Measurements from ENCODE around the gene BLM. TPM values are rescaled to one million over a fixed set of nuclear protein-coding genes. Genes with fewer than 3 reads are reported as not detected.

The BLM gene
- total RNA-seq, 4 donors from 2014 or later, result 11.6 to 18.2 (median 14.5) TPM

DNA sequence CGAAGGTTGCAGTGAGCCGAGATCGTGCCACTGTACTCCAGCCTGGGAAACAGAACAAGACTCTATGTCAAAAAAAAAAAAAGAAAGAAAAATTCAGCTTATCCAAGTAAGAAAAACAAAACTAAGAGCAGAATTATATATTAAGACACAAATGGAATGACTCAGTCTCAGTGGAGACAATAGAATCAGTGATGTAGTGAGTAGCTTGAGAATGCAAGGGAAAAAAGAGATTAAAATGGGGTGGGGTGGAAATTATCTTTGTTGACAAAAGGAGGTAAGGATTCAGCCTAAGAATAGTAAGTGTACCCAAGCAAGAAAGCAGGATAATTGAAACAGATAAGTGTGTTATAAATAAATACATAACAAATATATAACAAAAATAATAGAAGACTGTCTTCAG lies 70.7 kb downstream of the BLM start:
- TF ChIP-seq POLR2A (IDR thresholded peaks at IDR 0.05), result no peak
- no peak for TF ChIP-seq CTCF (IDR thresholded peaks at IDR 0.05 in 4 of 5, conservative IDR thresholded peaks at IDR 0.05 in 1 of 5)
- H3K36me3 ChIP-seq, result no peaks in the 10 kb centered on the region
- intact Hi-C loops (cut with DNase I; ENCODE audit: low total_unique reads) (no loop called here), in situ Hi-C loops (cut with MboI; ENCODE audit: low sequenced_read_pairs in 4 of 4) (no loop called here)
- H3K27me3 ChIP-seq, result no peaks in the 10 kb centered on the region
- H3K4me3 ChIP-seq, result no peak overlapping the region
- no peaks in the 10 kb centered on the region for H3K9me3 ChIP-seq
- DNase-seq, result no peak
- H3K27ac ChIP-seq, result no peak overlapping the region
- no peaks in the 10 kb centered on the region for H3K4me1 ChIP-seq
- ATAC-seq, result no peak

DNA sequence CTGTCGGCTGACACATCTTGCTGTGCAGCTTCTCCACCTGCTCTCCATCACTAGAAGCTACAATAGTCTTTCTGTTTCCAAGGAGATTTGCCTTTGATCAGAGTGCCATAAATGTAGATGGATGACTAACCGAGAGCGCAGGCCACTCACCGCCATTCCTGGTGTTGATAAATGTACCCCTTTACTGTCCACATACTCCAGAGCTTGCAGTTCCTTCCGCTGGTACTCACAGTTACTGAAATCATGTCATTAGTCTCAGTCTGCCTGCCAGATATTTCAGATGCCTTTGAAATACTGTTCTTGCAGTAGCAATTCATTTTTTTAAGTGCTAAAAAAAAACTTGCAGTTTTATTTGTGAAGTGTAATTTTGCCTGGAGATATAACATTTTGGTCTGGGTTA lies 72.3 kb downstream of the BLM start:
- in situ Hi-C loops (cut with MboI; ENCODE audit: low sequenced_read_pairs in 4 of 4), result no loop called here
- ATAC-seq (no peak), DNase-seq (no peak)
- Histone ChIP-seq H3K9me3 (no peaks in the 10 kb centered on the region), H3K4me3 (no peak overlapping the region), H3K4me1 (no peaks in the 10 kb centered on the region), H3K27me3 (no peaks in the 10 kb centered on the region), H3K36me3 (no peaks in the 10 kb centered on the region), H3K27ac (no peak overlapping the region)
- intact Hi-C loops (cut with DNase I; ENCODE audit: low total_unique reads), result no loop called here
- TF ChIP-seq POLR2A (IDR thresholded peaks at IDR 0.05) (no peak), CTCF (IDR thresholded peaks at IDR 0.05 in 4 of 5, conservative IDR thresholded peaks at IDR 0.05 in 1 of 5) (no peak)

DNA sequence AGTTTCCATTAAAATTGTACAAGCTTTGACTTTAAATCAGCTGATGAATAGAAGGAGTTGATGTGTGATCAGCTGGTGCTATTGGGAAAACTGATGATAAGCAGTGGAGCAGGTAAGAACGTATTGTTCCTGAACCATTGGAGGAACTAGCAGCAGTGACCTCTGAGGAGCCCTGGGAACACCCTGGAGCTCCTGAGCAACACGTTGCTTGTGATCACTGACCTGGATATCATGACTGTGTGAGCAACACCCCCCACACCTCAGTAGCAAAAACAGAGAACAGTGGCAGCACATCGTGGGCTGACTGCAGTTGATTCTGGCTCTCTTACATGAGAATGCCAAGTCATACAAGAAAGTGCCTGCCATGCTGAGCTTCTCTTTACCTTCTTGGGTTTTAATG lies 72.9 kb downstream of the BLM start:
- no peak for TF ChIP-seq POLR2A (IDR thresholded peaks at IDR 0.05)
- no peak for TF ChIP-seq CTCF (IDR thresholded peaks at IDR 0.05 in 4 of 5, conservative IDR thresholded peaks at IDR 0.05 in 1 of 5)
- H3K4me3 ChIP-seq, result no peak overlapping the region
- intact Hi-C loops (cut with DNase I; ENCODE audit: low total_unique reads), result no loop called here
- in situ Hi-C loops (cut with MboI; ENCODE audit: low sequenced_read_pairs in 4 of 4), result no loop called here
- no peaks in the 10 kb centered on the region for H3K4me1 ChIP-seq
- no peaks in the 10 kb centered on the region for H3K27me3 ChIP-seq
- ATAC-seq (peak in 1 of 2 donors; percentile 46), DNase-seq (no peak)
- H3K27ac ChIP-seq, result no peak overlapping the region
- no peaks in the 10 kb centered on the region for H3K9me3 ChIP-seq
- no peaks in the 10 kb centered on the region for H3K36me3 ChIP-seq

GRCh38 chr15:90790561-90790960 lies 73.4 kb downstream of the BLM start:
- Histone ChIP-seq H3K36me3 (no peaks in the 10 kb centered on the region), H3K27ac (no peak overlapping the region), H3K27me3 (no peaks in the 10 kb centered on the region), H3K4me1 (no peaks in the 10 kb centered on the region), H3K4me3 (no peak overlapping the region), H3K9me3 (no peaks in the 10 kb centered on the region)
- no peak for ATAC-seq
- intact Hi-C loops (cut with DNase I; ENCODE audit: low total_unique reads), result no loop called here
- in situ Hi-C loops (cut with MboI; ENCODE audit: low sequenced_read_pairs in 4 of 4), result no loop called here
- TF ChIP-seq POLR2A (IDR thresholded peaks at IDR 0.05) (no peak), CTCF (IDR thresholded peaks at IDR 0.05 in 4 of 5, conservative IDR thresholded peaks at IDR 0.05 in 1 of 5) (no peak)
- no peak for DNase-seq

DNA sequence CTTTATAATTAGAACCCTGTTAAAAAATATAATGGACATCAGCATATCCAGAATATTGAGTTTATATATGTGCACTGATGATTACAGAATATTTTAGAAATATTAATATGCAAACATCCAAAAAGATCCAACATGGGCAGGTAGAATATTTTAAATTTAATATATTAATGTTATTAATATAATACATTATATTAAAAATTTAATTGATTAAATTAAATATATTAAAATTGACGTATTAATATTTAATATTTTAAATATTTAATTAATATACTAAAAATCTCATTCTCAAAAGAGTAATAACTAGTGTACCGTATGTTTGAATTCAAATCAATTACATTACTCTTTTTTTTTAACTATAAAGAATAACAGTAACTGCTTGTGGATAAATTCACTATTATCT lies 77.4 kb downstream of the BLM start:
- intact Hi-C loops (cut with DNase I; ENCODE audit: low total_unique reads), result no loop called here
- no peaks in the 10 kb centered on the region for H3K9me3 ChIP-seq
- no peaks in the 10 kb centered on the region for H3K36me3 ChIP-seq
- no peak for ATAC-seq
- H3K4me3 ChIP-seq, result no peak overlapping the region
- no peaks in the 10 kb centered on the region for H3K27me3 ChIP-seq
- no peaks in the 10 kb centered on the region for H3K4me1 ChIP-seq
- TF ChIP-seq POLR2A (IDR thresholded peaks at IDR 0.05) (no peak), CTCF (IDR thresholded peaks at IDR 0.05 in 4 of 5, conservative IDR thresholded peaks at IDR 0.05 in 1 of 5) (no peak)
- in situ Hi-C loops (cut with MboI; ENCODE audit: low sequenced_read_pairs in 4 of 4), result no loop called here
- H3K27ac ChIP-seq, result no peak overlapping the region
- DNase-seq, result no peak
